WTC11 (cell line): Measurements from ENCODE around the gene PPM1B. TPM values are rescaled to one million over a fixed set of nuclear protein-coding genes. Genes with fewer than 3 reads are reported as not detected.
A peak's percentile ranks its signal among the peaks of the same experiment; 100 is the strongest.
"Not testable (repeated sequence)": the region's sequence is repeated elsewhere in the genome, so short reads cannot be mapped to it uniquely, and the experiment has no call there.

Experiments used
- ATAC-seq: fragments of 200-7000 bp; cut with Tn5 transposase; 2 replicates; pipeline ENCODE4 v1.10.0; 2021; ENCODE audit warnings: mild to moderate bottlenecking, moderate library complexity
- CTCF ChIA-PET: fragments of 300-600 bp; sonication (Branson Sonifier 250); formaldehyde crosslinking; loops from one replicate; lab custom pipeline; 2021; ENCODE audit warnings: antibody characterized with exemption; lab: Charles Lee
- POLR2A ChIA-PET: fragments of 350-600 bp; sonication (Branson Sonifier 250); formaldehyde crosslinking; loops from one replicate; lab custom pipeline; 2021; ENCODE audit warnings: antibody characterized with exemption; lab: Charles Lee
- DNase-seq: peaks from one replicate; pipeline ENCODE4 v3.0.0; 2021; ENCODE audit warnings: low spot score
- H3K27ac Mint-ChIP-seq: 2 replicates; pipeline ENCODE4 v1.8.0; 2021; ENCODE audit warnings: mixed read lengths
- H3K27me3 Mint-ChIP-seq: 2 replicates; pipeline ENCODE4 v1.8.0; 2021; ENCODE audit warnings: low read depth, mild to moderate bottlenecking, moderate library complexity, mixed read lengths
- H3K36me3 Mint-ChIP-seq: 2 replicates; pipeline ENCODE4 v1.8.0; 2021; ENCODE audit warnings: mixed read lengths
- H3K4me1 Mint-ChIP-seq: 2 replicates; pipeline ENCODE4 v1.8.0; 2022; ENCODE audit warnings: mixed read lengths
- H3K4me3 Mint-ChIP-seq: 2 replicates; pipeline ENCODE4 v1.8.0; 2021; ENCODE audit warnings: mild to moderate bottlenecking, moderate library complexity, mixed read lengths
- H3K9me3 Mint-ChIP-seq: 2 replicates; pipeline ENCODE4 v1.8.0; 2021; ENCODE audit warnings: mixed read lengths
- CREM ChIP-seq: sonication (generic); formaldehyde crosslinking; IDR thresholded peaks from 2 replicates; pipeline ENCODE4 v1.8.1; 2022; ENCODE audit warnings: mild to moderate bottlenecking, missing genetic modification reagents, moderate library complexity
- E2F5 ChIP-seq: sonication (generic); formaldehyde crosslinking; IDR thresholded peaks from 2 replicates; pipeline ENCODE4 v1.8.1; 2022; ENCODE audit warnings: mild to moderate bottlenecking, moderate library complexity, missing genetic modification reagents
- MAX ChIP-seq: sonication (generic); formaldehyde crosslinking; IDR thresholded peaks from 2 replicates; pipeline ENCODE4 v1.8.0; 2022; ENCODE audit warnings: mild to moderate bottlenecking, missing genetic modification reagents
- NR2C2 ChIP-seq: sonication (generic); formaldehyde crosslinking; IDR thresholded peaks from 2 replicates; pipeline ENCODE4 v1.8.0; 2022; ENCODE audit warnings: mild to moderate bottlenecking, missing genetic modification reagents
- OVOL2 ChIP-seq: fragments of 250-450 bp; sonication (Bioruptor Pico); IDR thresholded peaks from 2 replicates; pipeline ENCODE4 v1.9.0; 2021; ENCODE audit warnings: mild to moderate bottlenecking, borderline replicate concordance
- PREB ChIP-seq: sonication (generic); formaldehyde crosslinking; IDR thresholded peaks from 2 replicates; pipeline ENCODE4 v1.8.1; 2022; ENCODE audit warnings: mild to moderate bottlenecking, missing genetic modification reagents, moderate library complexity, borderline replicate concordance
- SMAD4 ChIP-seq: sonication (generic); formaldehyde crosslinking; IDR thresholded peaks from 2 replicates; pipeline ENCODE4 v1.8.0; 2022; ENCODE audit warnings: mild to moderate bottlenecking, missing genetic modification reagents
- TCF7 ChIP-seq: sonication (generic); formaldehyde crosslinking; IDR thresholded peaks from 2 replicates; pipeline ENCODE4 v1.8.0; 2022; ENCODE audit warnings: mild to moderate bottlenecking, low read depth, missing genetic modification reagents, moderate library complexity
- ZNF121 ChIP-seq: sonication (generic); formaldehyde crosslinking; IDR thresholded peaks from 2 replicates; pipeline ENCODE4 v1.8.0; 2023; ENCODE audit warnings: missing genetic modification reagents
- total RNA-seq: library from RNA; stranded (reverse); gene quantifications from 3 replicates; pipeline ENCODE4 v1.2.3, GENCODE V29; 2021
- TF ChIP-seq, protein P1 (sequence below): sonication (generic); formaldehyde crosslinking; IDR thresholded peaks from 2 replicates; pipeline ENCODE4 v1.8.0; 2022; ENCODE audit warnings: missing genetic modification reagents
- TF ChIP-seq, protein P2 (sequence below): sonication (generic); formaldehyde crosslinking; IDR thresholded peaks from 2 replicates; pipeline ENCODE4 v1.8.0; 2022; ENCODE audit warnings: mild to moderate bottlenecking, missing genetic modification reagents
- TF ChIP-seq, protein P3 (sequence below): sonication (generic); formaldehyde crosslinking; IDR thresholded peaks from 2 replicates; pipeline ENCODE4 v1.8.1; 2022; ENCODE audit warnings: low read depth, missing genetic modification reagents, borderline replicate concordance
- TF ChIP-seq, protein P4 (sequence below): fragments of 250-450 bp; sonication (Bioruptor Pico); IDR thresholded peaks from 2 replicates; pipeline ENCODE4 v1.9.0; 2021; ENCODE audit warnings: moderate library complexity, mild to moderate bottlenecking, inconsistent platforms, borderline replicate concordance

Gene PPM1B
- total RNA-seq, 1 experiment from 2014 or later: 96.4 TPM

DNA sequence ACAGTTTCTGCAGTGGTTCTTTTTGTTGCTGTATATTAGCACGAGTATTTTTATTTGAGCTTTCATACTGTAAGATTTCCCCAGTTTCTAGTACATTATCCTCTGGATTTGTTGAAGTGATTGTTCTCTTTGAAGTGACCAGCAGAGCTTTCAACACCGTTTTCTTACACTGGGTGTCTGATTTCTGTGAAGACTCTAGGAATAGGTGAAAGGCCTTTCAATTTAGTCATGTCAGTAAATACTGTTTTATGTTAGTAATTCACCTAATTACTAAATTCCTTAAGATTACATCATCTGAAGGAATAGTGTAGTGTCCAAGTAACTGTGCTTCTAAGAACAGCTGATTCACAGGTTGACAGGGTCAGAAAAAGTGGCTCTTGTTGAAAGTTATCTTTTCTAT lies 2.3 kb downstream of the PPM1B start:
- ChIA-PET CTCF (no interaction called here), POLR2A (no interaction called here)
- peak overlapping the region; percentile 92 for H3K4me3 Mint-ChIP-seq
- TF ChIP-seq PREB (CRISPR knock-in tag): no peak
- no peak for TF ChIP-seq MAX (CRISPR knock-in tag)
- no peak for TF ChIP-seq CREM (CRISPR knock-in tag)
- no peak for TF ChIP-seq E2F5 (CRISPR knock-in tag)
- no peak for TF ChIP-seq OVOL2
- TF ChIP-seq, protein P1, sequence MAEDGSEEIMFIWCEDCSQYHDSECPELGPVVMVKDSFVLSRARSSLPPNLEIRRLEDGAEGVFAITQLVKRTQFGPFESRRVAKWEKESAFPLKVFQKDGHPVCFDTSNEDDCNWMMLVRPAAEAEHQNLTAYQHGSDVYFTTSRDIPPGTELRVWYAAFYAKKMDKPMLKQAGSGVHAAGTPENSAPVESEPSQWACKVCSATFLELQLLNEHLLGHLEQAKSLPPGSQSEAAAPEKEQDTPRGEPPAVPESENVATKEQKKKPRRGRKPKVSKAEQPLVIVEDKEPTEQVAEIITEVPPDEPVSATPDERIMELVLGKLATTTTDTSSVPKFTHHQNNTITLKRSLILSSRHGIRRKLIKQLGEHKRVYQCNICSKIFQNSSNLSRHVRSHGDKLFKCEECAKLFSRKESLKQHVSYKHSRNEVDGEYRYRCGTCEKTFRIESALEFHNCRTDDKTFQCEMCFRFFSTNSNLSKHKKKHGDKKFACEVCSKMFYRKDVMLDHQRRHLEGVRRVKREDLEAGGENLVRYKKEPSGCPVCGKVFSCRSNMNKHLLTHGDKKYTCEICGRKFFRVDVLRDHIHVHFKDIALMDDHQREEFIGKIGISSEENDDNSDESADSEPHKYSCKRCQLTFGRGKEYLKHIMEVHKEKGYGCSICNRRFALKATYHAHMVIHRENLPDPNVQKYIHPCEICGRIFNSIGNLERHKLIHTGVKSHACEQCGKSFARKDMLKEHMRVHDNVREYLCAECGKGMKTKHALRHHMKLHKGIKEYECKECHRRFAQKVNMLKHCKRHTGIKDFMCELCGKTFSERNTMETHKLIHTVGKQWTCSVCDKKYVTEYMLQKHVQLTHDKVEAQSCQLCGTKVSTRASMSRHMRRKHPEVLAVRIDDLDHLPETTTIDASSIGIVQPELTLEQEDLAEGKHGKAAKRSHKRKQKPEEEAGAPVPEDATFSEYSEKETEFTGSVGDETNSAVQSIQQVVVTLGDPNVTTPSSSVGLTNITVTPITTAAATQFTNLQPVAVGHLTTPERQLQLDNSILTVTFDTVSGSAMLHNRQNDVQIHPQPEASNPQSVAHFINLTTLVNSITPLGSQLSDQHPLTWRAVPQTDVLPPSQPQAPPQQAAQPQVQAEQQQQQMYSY (CRISPR knock-in tag): no peak
- TF ChIP-seq SMAD4: no peak
- TF ChIP-seq TCF7 (CRISPR knock-in tag): no peak
- TF ChIP-seq, protein P2, sequence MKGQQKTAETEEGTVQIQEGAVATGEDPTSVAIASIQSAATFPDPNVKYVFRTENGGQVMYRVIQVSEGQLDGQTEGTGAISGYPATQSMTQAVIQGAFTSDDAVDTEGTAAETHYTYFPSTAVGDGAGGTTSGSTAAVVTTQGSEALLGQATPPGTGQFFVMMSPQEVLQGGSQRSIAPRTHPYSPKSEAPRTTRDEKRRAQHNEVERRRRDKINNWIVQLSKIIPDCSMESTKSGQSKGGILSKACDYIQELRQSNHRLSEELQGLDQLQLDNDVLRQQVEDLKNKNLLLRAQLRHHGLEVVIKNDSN (CRISPR knock-in tag): no peak
- H3K9me3 Mint-ChIP-seq: no peaks in the 10 kb centered on the region
- peak overlapping the region; percentile 91 for H3K27ac Mint-ChIP-seq
- H3K4me1 Mint-ChIP-seq: peaks cover 52% of the 10 kb centered on the region
- peaks cover 8% of the 10 kb centered on the region for H3K36me3 Mint-ChIP-seq
- no peaks in the 10 kb centered on the region for H3K27me3 Mint-ChIP-seq
- DNase-seq (no peak), ATAC-seq (no peak)

DNA sequence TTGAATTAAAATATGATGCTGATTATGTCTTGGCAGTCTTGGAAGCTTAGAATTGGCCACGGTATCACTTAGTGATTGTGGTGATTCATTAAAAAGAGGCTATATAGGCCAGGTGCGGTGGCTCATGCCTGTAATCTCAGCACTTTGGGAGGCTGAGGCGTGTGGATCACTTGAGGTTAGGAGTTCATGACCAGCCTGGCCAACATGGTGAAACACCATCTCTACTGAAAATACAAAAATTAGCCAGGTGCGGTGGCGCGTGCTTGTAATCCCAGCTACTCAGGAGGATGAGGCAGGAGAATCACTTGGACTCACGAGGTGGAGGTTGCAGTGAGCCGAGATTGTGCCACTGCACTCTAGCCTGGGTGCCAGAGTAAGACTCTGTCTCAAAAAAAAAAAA lies 2.8 kb downstream of the PPM1B start:
- POLR2A ChIA-PET, H3K36me3 Mint-ChIP-seq, ATAC-seq, DNase-seq, H3K9me3 Mint-ChIP-seq, H3K27ac Mint-ChIP-seq, H3K27me3 Mint-ChIP-seq: not testable (repeated sequence)
- CTCF ChIA-PET: interaction anchor here (1.1 kb wide), 1 partner anchor 12 kb away, joined by 4 read pairs; no protein-coding TSS in a partner anchor
- Mint-ChIP-seq H3K4me3 (peak overlapping the region; percentile 92), H3K4me1 (peaks cover 53% of the 10 kb centered on the region)

DNA sequence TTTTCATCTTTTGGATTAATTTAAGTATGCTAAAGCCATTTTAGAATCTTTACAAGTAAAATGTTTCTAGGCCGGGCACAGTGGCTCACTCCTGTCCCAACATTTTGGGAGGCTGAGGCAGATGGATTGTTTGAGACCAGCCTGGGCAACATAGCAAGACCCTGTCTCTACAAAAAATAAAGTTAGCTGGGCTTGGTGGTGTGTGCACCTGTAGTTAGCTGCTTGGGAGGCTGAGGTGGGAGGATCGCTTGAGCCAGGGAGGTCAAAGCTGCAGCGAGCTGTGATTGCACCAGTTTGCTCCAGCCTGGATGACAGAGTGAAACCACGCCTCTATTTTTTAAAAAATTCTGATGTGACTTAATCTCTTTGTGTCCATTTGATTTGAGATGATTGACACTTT lies 3.9 kb downstream of the PPM1B start:
- H3K4me1 Mint-ChIP-seq: peaks cover 45% of the 10 kb centered on the region
- no peak for ATAC-seq
- peak overlapping the region; percentile 89 for H3K27ac Mint-ChIP-seq
- H3K4me3 Mint-ChIP-seq: peak overlapping the region; percentile 24; the same call in 1 of the 2 replicates
- no peaks in the 10 kb centered on the region for H3K9me3 Mint-ChIP-seq
- no peaks in the 10 kb centered on the region for H3K27me3 Mint-ChIP-seq
- peaks cover 8% of the 10 kb centered on the region for H3K36me3 Mint-ChIP-seq
- no peak for DNase-seq
- POLR2A ChIA-PET: no interaction called here
- TF ChIP-seq, protein P3, sequence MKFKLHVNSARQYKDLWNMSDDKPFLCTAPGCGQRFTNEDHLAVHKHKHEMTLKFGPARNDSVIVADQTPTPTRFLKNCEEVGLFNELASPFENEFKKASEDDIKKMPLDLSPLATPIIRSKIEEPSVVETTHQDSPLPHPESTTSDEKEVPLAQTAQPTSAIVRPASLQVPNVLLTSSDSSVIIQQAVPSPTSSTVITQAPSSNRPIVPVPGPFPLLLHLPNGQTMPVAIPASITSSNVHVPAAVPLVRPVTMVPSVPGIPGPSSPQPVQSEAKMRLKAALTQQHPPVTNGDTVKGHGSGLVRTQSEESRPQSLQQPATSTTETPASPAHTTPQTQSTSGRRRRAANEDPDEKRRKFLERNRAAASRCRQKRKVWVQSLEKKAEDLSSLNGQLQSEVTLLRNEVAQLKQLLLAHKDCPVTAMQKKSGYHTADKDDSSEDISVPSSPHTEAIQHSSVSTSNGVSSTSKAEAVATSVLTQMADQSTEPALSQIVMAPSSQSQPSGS (CRISPR knock-in tag): no peak
- TF ChIP-seq ZNF121 (CRISPR knock-in tag) (peak; percentile 95), NR2C2 (CRISPR knock-in tag) (no peak)
- TF ChIP-seq, protein P4, sequence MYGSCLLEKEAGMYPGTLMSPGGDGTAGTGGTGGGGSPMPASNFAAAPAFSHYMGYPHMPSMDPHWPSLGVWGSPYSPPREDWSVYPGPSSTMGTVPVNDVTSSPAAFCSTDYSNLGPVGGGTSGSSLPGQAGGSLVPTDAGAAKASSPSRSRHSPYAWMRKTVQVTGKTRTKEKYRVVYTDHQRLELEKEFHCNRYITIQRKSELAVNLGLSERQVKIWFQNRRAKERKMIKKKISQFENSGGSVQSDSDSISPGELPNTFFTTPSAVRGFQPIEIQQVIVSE: no peak
- CTCF ChIA-PET: interaction anchor here (1.1 kb wide), 1 partner anchor 11 kb away, joined by 4 read pairs; no protein-coding TSS in a partner anchor
